Tibial nerve (tissue), 4 donors: ENCODE measurements around the gene DTNBP1.

Experiments
- EP300 ChIP-seq, 2 donors: sonication (generic); formaldehyde crosslinking; IDR thresholded peaks; one replicate each; pipeline ENCODE4 v1.6.1; 2017; ENCODE audit warnings: antibody characterized with exemption in 2 of 2, mild to moderate bottlenecking in 1 of 2
- POLR2A ChIP-seq, 2 donors: fragments of 450-650 bp; IDR thresholded peaks; one replicate each; pipeline ENCODE4 v1.6.1; 2017; ENCODE audit warnings: antibody characterized with exemption in 2 of 2, mild to moderate bottlenecking in 2 of 2, moderate library complexity in 2 of 2
- TF ChIP-seq, protein P1 (sequence below), 5 experiments: fragments of 200-600 bp in 3 of 5; fragments of 450-650 bp in 2 of 5; sonication (generic) in 3 of 5; IDR thresholded peaks; one replicate each; pipeline ENCODE4 v1.5.1; 2016 to 2019; ENCODE audit warnings: antibody characterized with exemption in 5 of 5, mild to moderate bottlenecking in 3 of 5, moderate library complexity in 2 of 5

DNA sequence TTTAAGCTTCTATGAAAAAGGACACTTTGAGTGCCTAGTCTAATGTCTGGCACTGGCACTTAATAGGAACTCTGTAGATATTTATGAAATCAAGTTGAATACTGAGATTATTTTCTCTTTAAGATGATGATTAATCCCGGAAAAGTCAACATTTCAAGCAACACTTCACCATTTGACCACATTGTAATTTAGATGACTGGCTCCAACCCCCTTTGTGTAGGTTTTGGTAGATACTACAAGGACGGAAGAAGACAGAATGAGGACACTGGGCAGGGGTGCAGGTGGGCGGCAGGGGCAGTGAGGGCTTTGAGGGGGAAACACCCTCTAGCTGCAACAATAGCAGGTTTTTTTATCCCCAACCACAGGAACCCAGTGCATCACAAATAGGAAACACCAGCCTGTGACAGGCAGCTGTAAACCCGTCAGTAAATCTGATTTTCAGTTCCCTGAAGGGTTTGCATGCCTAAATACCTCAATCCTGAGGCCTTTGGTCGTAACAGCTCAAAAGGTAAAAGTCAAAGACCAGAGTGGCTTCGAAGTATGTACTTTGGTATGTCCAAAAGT lies 4.6 kb downstream of the DTNBP1 start:
- TF ChIP-seq, protein P1, sequence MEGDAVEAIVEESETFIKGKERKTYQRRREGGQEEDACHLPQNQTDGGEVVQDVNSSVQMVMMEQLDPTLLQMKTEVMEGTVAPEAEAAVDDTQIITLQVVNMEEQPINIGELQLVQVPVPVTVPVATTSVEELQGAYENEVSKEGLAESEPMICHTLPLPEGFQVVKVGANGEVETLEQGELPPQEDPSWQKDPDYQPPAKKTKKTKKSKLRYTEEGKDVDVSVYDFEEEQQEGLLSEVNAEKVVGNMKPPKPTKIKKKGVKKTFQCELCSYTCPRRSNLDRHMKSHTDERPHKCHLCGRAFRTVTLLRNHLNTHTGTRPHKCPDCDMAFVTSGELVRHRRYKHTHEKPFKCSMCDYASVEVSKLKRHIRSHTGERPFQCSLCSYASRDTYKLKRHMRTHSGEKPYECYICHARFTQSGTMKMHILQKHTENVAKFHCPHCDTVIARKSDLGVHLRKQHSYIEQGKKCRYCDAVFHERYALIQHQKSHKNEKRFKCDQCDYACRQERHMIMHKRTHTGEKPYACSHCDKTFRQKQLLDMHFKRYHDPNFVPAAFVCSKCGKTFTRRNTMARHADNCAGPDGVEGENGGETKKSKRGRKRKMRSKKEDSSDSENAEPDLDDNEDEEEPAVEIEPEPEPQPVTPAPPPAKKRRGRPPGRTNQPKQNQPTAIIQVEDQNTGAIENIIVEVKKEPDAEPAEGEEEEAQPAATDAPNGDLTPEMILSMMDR (IDR thresholded peaks at IDR 0.05): no peak
- TF ChIP-seq POLR2A (IDR thresholded peaks at IDR 0.05) (no peak), EP300 (IDR thresholded peaks at IDR 0.05) (no peak)
